Measurements from ENCODE around the gene NASP. TPM values are rescaled to one million over a fixed set of nuclear protein-coding genes. Genes with fewer than 3 reads are reported as not detected.

Gene NASP
- total and polyA plus RNA-seq, 2 donors (not counting 3 experiments of a cell fraction or from before 2014, with no cell fraction given), result 101 to 149 TPM

DNA sequence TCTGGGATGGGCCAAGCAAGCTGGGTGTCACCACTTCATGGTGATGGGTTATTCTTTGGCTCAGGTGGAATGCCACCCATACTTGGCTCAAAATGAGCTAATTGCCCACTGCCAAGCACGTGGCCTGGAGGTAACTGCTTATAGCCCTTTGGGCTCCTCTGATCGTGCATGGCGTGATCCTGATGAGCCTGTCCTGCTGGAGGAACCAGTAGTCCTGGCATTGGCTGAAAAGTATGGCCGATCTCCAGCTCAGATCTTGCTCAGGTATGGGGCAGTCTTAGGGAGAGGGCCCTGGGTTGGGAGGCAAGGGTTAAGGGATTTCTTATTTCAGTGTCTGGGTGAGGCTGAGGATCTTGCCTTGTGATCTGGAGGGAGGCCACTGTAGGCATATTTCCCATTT is 15.4 kb upstream of the NASP start:
- no peak overlapping the region for H3K4me3 ChIP-seq (replicated peaks in 1 of 3; ENCODE audit: insufficient read depth in 1 of 3, low read depth in 1 of 3, low read length in 3 of 3)
- ChIA-PET CTCF (interaction anchor here (0.8 to 9.0 kb wide), 19 partner anchors 9 to 553 kb away, joined by 3 to 148 read pairs (median 10); partner anchors contain the start of genes AKR1A1, CCDC163, MMACHC and MUTYH), POLR2A (interaction anchor here (1.3 to 6.6 kb wide), 2 partner anchors 16 to 47 kb away, joined by 5 to 49 read pairs; partner anchors contain the start of gene PRDX1)
- no peaks in the 10 kb centered on the region for H3K4me1 ChIP-seq (ENCODE audit: control insufficient read depth, extremely low read depth, insufficient read depth, low read length)
- no peaks in the 10 kb centered on the region for H3K9me3 ChIP-seq (replicated peaks; ENCODE audit: control insufficient read depth, insufficient read depth, low read length)
- H3K4me2 ChIP-seq (ENCODE audit: insufficient read depth, low read length), result no peak overlapping the region
- FAIRE-seq (no peak), DNase-seq (ENCODE audit: low read depth, low spot score) (no peak)
- no peaks in the 10 kb centered on the region for H3K9me1 ChIP-seq (replicated peaks; ENCODE audit: control insufficient read depth, extremely low read depth, insufficient read depth, low read length)
- H3K9ac ChIP-seq (replicated peaks; ENCODE audit: extremely low read depth, insufficient read depth, low read length), result no peak overlapping the region
- H3K27me3 ChIP-seq (ENCODE audit: control insufficient read depth in 2 of 2, insufficient read depth in 2 of 2, low read length in 2 of 2), result no peaks in the 10 kb centered on the region
- H4K20me1 ChIP-seq (replicated peaks; ENCODE audit: control insufficient read depth, extremely low read depth, insufficient read depth, low read length), result no peaks in the 10 kb centered on the region
- peaks cover 7 to 20% of the 10 kb centered on the region in 2 experiments for H3K36me3 ChIP-seq (ENCODE audit: control insufficient read depth in 2 of 2, extremely low read depth in 1 of 2, insufficient read depth in 2 of 2, low read length in 2 of 2)
- H2AFZ ChIP-seq (ENCODE audit: low read depth, low read length), result no peak overlapping the region
- no TSS peak for BruUV-seq (replicated peaks)
- intact Hi-C loops (cut with micrococcal nuclease) (no loop called here), dilution Hi-C loops (cut with MboI; ENCODE audit: extremely low pct_ligation_motif_present, low sequenced_read_pairs) (no loop called here)
- no peak overlapping the region for H3K27ac ChIP-seq (ENCODE audit: insufficient read depth, low read depth, low read length)
- no peak for TF ChIP-seq EZH2 (IDR thresholded peaks at IDR 0.05; ENCODE audit: borderline replicate concordance, low read depth, low read length, severe bottlenecking)
- TF ChIP-seq, protein P1, sequence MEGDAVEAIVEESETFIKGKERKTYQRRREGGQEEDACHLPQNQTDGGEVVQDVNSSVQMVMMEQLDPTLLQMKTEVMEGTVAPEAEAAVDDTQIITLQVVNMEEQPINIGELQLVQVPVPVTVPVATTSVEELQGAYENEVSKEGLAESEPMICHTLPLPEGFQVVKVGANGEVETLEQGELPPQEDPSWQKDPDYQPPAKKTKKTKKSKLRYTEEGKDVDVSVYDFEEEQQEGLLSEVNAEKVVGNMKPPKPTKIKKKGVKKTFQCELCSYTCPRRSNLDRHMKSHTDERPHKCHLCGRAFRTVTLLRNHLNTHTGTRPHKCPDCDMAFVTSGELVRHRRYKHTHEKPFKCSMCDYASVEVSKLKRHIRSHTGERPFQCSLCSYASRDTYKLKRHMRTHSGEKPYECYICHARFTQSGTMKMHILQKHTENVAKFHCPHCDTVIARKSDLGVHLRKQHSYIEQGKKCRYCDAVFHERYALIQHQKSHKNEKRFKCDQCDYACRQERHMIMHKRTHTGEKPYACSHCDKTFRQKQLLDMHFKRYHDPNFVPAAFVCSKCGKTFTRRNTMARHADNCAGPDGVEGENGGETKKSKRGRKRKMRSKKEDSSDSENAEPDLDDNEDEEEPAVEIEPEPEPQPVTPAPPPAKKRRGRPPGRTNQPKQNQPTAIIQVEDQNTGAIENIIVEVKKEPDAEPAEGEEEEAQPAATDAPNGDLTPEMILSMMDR (IDR thresholded peaks at IDR 0.05; ENCODE audit: extremely low read depth in 1 of 2, insufficient read depth in 1 of 2, low read depth in 1 of 2, low read length in 2 of 2), result no peak
- TF ChIP-seq, protein P2, sequence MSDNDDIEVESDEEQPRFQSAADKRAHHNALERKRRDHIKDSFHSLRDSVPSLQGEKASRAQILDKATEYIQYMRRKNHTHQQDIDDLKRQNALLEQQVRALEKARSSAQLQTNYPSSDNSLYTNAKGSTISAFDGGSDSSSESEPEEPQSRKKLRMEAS (IDR thresholded peaks at IDR 0.05; ENCODE audit: insufficient read depth, insufficient read length), result no peak
- H3K79me2 ChIP-seq (ENCODE audit: control insufficient read depth, insufficient read depth, low read length), result peaks cover 2% of the 10 kb centered on the region

DNA sequence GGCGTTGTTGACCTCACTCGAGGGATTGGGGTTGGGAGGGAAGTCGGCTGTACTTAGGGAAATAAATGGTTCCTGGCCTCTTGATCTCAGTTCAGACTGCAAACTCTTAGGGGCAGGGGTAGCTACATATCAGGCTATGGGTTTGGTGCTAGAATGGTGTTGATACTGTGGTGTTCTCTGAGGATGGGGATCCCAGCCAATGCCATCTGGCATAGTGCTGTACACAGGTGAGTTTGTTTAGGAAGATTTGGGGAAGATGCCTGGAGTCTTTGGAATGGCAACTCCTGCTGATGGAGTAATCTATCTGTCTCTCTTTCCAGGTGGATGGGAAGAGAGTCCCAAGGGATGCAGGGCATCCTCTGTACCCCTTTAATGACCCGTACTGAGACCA is 14.3 kb upstream of the NASP start:
- H3K4me1 ChIP-seq (ENCODE audit: control insufficient read depth, extremely low read depth, insufficient read depth, low read length), result no peaks in the 10 kb centered on the region
- H2AFZ ChIP-seq (ENCODE audit: low read depth, low read length), result no peak overlapping the region
- H3K27ac ChIP-seq (ENCODE audit: insufficient read depth, low read depth, low read length), result no peak overlapping the region
- no peak for DNase-seq (ENCODE audit: low read depth, low spot score)
- CTCF ChIA-PET, result interaction anchor here (0.6 to 9.0 kb wide), 27 partner anchors 10 to 558 kb away, joined by 3 to 148 read pairs (median 6); partner anchors contain the start of genes AKR1A1, CCDC163, MMACHC and MUTYH
- no peaks in the 10 kb centered on the region for H3K27me3 ChIP-seq (ENCODE audit: control insufficient read depth in 2 of 2, insufficient read depth in 2 of 2, low read length in 2 of 2)
- intact Hi-C loops (cut with micrococcal nuclease), result no loop called here
- no peaks in the 10 kb centered on the region for H3K9me1 ChIP-seq (replicated peaks; ENCODE audit: control insufficient read depth, extremely low read depth, insufficient read depth, low read length)
- no TSS peak for BruUV-seq (replicated peaks)
- H4K20me1 ChIP-seq (replicated peaks; ENCODE audit: control insufficient read depth, extremely low read depth, insufficient read depth, low read length), result no peaks in the 10 kb centered on the region
- H3K9ac ChIP-seq (replicated peaks; ENCODE audit: extremely low read depth, insufficient read depth, low read length), result no peak overlapping the region
- no peak for FAIRE-seq
- H3K9me3 ChIP-seq (replicated peaks; ENCODE audit: control insufficient read depth, insufficient read depth, low read length), result no peaks in the 10 kb centered on the region
- POLR2A ChIA-PET, result interaction anchor here (1.2 to 6.6 kb wide), 2 partner anchors 48 to 50 kb away, joined by 3 to 49 read pairs; partner anchors contain the start of gene PRDX1
- TF ChIP-seq MYC (IDR thresholded peaks at IDR 0.05; ENCODE audit: low read depth, low read length) (no peak), FOS (IDR thresholded peaks at IDR 0.05; ENCODE audit: borderline replicate concordance, insufficient read depth, low read length) (no peak), EZH2 (IDR thresholded peaks at IDR 0.05; ENCODE audit: borderline replicate concordance, low read depth, low read length, severe bottlenecking) (no peak), GATA2 (IDR thresholded peaks at IDR 0.05; ENCODE audit: insufficient read depth, insufficient read length, low read depth, low read length) (no peak), JUN (IDR thresholded peaks at IDR 0.05; ENCODE audit: borderline replicate concordance, insufficient read depth, insufficient read length, low read depth) (no peak), POLR2AphosphoS5 (IDR thresholded peaks at IDR 0.05; ENCODE audit: insufficient read depth, low read depth, low read length) (no peak), POLR2A (IDR thresholded peaks at IDR 0.05; ENCODE audit: low read depth, low read length) (no peak)
- TF ChIP-seq, protein P2 (IDR thresholded peaks at IDR 0.05; ENCODE audit: insufficient read depth, insufficient read length), result no peak
- TF ChIP-seq, protein P1 (IDR thresholded peaks at IDR 0.05; ENCODE audit: extremely low read depth in 1 of 2, insufficient read depth in 1 of 2, low read depth in 1 of 2, low read length in 2 of 2), result no peak
- H3K79me2 ChIP-seq (ENCODE audit: control insufficient read depth, insufficient read depth, low read length), result no peaks in the 10 kb centered on the region
- peaks cover 7 to 14% of the 10 kb centered on the region in 2 experiments for H3K36me3 ChIP-seq (ENCODE audit: control insufficient read depth in 2 of 2, extremely low read depth in 1 of 2, insufficient read depth in 2 of 2, low read length in 2 of 2)
- dilution Hi-C loops (cut with MboI; ENCODE audit: extremely low pct_ligation_motif_present, low sequenced_read_pairs), result no loop called here
- no peak overlapping the region for H3K4me2 ChIP-seq (ENCODE audit: insufficient read depth, low read length)
- H3K4me3 ChIP-seq (replicated peaks in 1 of 3; ENCODE audit: insufficient read depth in 1 of 3, low read depth in 1 of 3, low read length in 3 of 3), result no peak overlapping the region

All from endothelial cell of umbilical vein (primary cell).